Measurements from ENCODE around the gene SEZ6. TPM values are rescaled to one million over a fixed set of nuclear protein-coding genes. Genes with fewer than 3 reads are reported as not detected.

SEZ6 gene
- total RNA-seq, 1 experiment from 2014 or later: not detected

GRCh38 chr17:28956112-28956511 is 49.7 kb downstream of the SEZ6 start:
- no peaks in the 10 kb centered on the region for H3K4me1 Mint-ChIP-seq (ENCODE audit: insufficient read depth, unreplicated experiment)
- no peak for TF ChIP-seq CTCF (IDR thresholded peaks at IDR 0.05; ENCODE audit: unreplicated experiment)
- DNase-seq (ENCODE audit: unreplicated experiment): no peak
- CTCF ChIA-PET: interaction anchor here (0.6 to 10.3 kb wide), 4 partner anchors 9 to 229 kb away, joined by 3 to 279 read pairs (median 8); no protein-coding TSS in a partner anchor
- BruUV-seq (replicated peaks): no TSS peak
- no peaks in the 10 kb centered on the region for H3K9me3 Mint-ChIP-seq (ENCODE audit: unreplicated experiment)
- no peaks in the 10 kb centered on the region for H3K36me3 Mint-ChIP-seq (ENCODE audit: insufficient read depth, unreplicated experiment)
- no peak overlapping the region for H3K4me3 Mint-ChIP-seq (ENCODE audit: unreplicated experiment)
- POLR2A ChIA-PET: interaction anchor here (0.6 to 10.7 kb wide), 2 partner anchors 232 to 312 kb away, joined by 3 to 342 read pairs; partner anchors contain the start of genes NEK8, RPL23A and TLCD1
- H3K27ac Mint-ChIP-seq (ENCODE audit: low read depth, unreplicated experiment): no peak overlapping the region
- intact Hi-C loops (cut with micrococcal nuclease): no loop called here
- H3K27me3 Mint-ChIP-seq (ENCODE audit: insufficient read depth, unreplicated experiment): no peaks in the 10 kb centered on the region

GRCh38 chr17:28955408-28955807 is 50.4 kb downstream of the SEZ6 start:
- no peaks in the 10 kb centered on the region for H3K4me1 Mint-ChIP-seq (ENCODE audit: insufficient read depth, unreplicated experiment)
- H3K9me3 Mint-ChIP-seq (ENCODE audit: unreplicated experiment): no peaks in the 10 kb centered on the region
- no peaks in the 10 kb centered on the region for H3K36me3 Mint-ChIP-seq (ENCODE audit: insufficient read depth, unreplicated experiment)
- ChIA-PET CTCF (interaction anchor here (0.6 to 2.3 kb wide), 3 partner anchors 10 to 162 kb away, joined by 3 to 12 read pairs (median 5); no protein-coding TSS in a partner anchor), POLR2A (interaction anchor here (0.6 to 10.7 kb wide), 2 partner anchors 231 to 312 kb away, joined by 3 to 342 read pairs; partner anchors contain the start of genes NEK8, RPL23A and TLCD1)
- H3K27me3 Mint-ChIP-seq (ENCODE audit: insufficient read depth, unreplicated experiment): no peaks in the 10 kb centered on the region
- H3K4me3 Mint-ChIP-seq (ENCODE audit: unreplicated experiment): no peak overlapping the region
- no peak for TF ChIP-seq CTCF (IDR thresholded peaks at IDR 0.05; ENCODE audit: unreplicated experiment)
- no TSS peak for BruUV-seq (replicated peaks)
- no peak for DNase-seq (ENCODE audit: unreplicated experiment)
- no peak overlapping the region for H3K27ac Mint-ChIP-seq (ENCODE audit: low read depth, unreplicated experiment)
- intact Hi-C loops (cut with micrococcal nuclease): no loop called here

- no peak overlapping the region for H3K27ac Mint-ChIP-seq (ENCODE audit: low read depth, unreplicated experiment)
- no peaks in the 10 kb centered on the region for H3K4me1 Mint-ChIP-seq (ENCODE audit: insufficient read depth, unreplicated experiment)
- CTCF ChIA-PET: interaction anchor here (0.5 to 2.3 kb wide), 6 partner anchors 8 to 193 kb away, joined by 3 to 12 read pairs (median 4); no protein-coding TSS in a partner anchor
- POLR2A ChIA-PET: interaction anchor here (10.7 kb wide), 1 partner anchor 231 kb away, joined by 342 read pairs; the partner anchor contains the start of genes NEK8, RPL23A and TLCD1
- DNase-seq (ENCODE audit: unreplicated experiment): no peak
- no peaks in the 10 kb centered on the region for H3K27me3 Mint-ChIP-seq (ENCODE audit: insufficient read depth, unreplicated experiment)
- no peak overlapping the region for H3K4me3 Mint-ChIP-seq (ENCODE audit: unreplicated experiment)
- no peaks in the 10 kb centered on the region for H3K36me3 Mint-ChIP-seq (ENCODE audit: insufficient read depth, unreplicated experiment)
- intact Hi-C loops (cut with micrococcal nuclease): no loop called here
- no peak for TF ChIP-seq CTCF (IDR thresholded peaks at IDR 0.05; ENCODE audit: unreplicated experiment)
- BruUV-seq (replicated peaks): no TSS peak
- H3K9me3 Mint-ChIP-seq (ENCODE audit: unreplicated experiment): no peaks in the 10 kb centered on the region
Observed at GRCh38 chr17:28954886-28955285, 50.9 kb downstream of the SEZ6 start.

- H3K4me1 Mint-ChIP-seq (ENCODE audit: insufficient read depth, unreplicated experiment): no peaks in the 10 kb centered on the region
- intact Hi-C loops (cut with micrococcal nuclease): no loop called here
- DNase-seq (ENCODE audit: unreplicated experiment): peak; percentile 48
- H3K36me3 Mint-ChIP-seq (ENCODE audit: insufficient read depth, unreplicated experiment): peaks cover 7% of the 10 kb centered on the region
- H3K27ac Mint-ChIP-seq (ENCODE audit: low read depth, unreplicated experiment): no peak overlapping the region
- CTCF ChIA-PET: interaction anchor here (0.6 to 2.4 kb wide), 18 partner anchors 10 to 305 kb away, joined by 3 to 22 read pairs (median 3); partner anchors contain the start of genes FAM222B and TLCD1
- H3K27me3 Mint-ChIP-seq (ENCODE audit: insufficient read depth, unreplicated experiment): no peaks in the 10 kb centered on the region
- POLR2A ChIA-PET: interaction anchor here (0.5 to 10.7 kb wide), 11 partner anchors 9 to 302 kb away, joined by 3 to 342 read pairs (median 7); partner anchors contain the start of genes FLOT2, NEK8, RPL23A and TLCD1
- no peaks in the 10 kb centered on the region for H3K9me3 Mint-ChIP-seq (ENCODE audit: unreplicated experiment)
- no TSS peak for BruUV-seq (replicated peaks)
- H3K4me3 Mint-ChIP-seq (ENCODE audit: unreplicated experiment): no peak overlapping the region
- TF ChIP-seq CTCF (IDR thresholded peaks at IDR 0.05; ENCODE audit: unreplicated experiment): peak; percentile 77
Observed at GRCh38 chr17:28953444-28954118, 52.3 kb downstream of the SEZ6 start.
